Neural cell (in vitro differentiated cells): Measurements from ENCODE around the gene TNS3. TPM values are rescaled to one million over a fixed set of nuclear protein-coding genes. Genes with fewer than 3 reads are reported as not detected.

Experiments
- H2AFZ ChIP-seq: fragments of 200-600, 300-800 bp; sonication (generic), shearing (Covaris generic); 2 replicates; pipeline ENCODE4 v1.6.0; 2014; ENCODE audit warnings: low read depth, mild to moderate bottlenecking, antibody characterized with exemption, low read length, moderate library complexity
- H3F3A ChIP-seq: fragments of 200-600 bp; shearing (Covaris generic); 2 replicates; pipeline ENCODE4 v1.6.1; 2016; ENCODE audit warnings: mild to moderate bottlenecking, moderate library complexity, mixed read lengths, antibody characterized with exemption, low read length; ENCODE audit not compliant: insufficient read depth, poor library complexity, severe bottlenecking
- H3K27ac ChIP-seq: fragments of 200-600, 300-800 bp; sonication (generic), shearing (Covaris generic); 2 replicates; pipeline ENCODE4 v1.5.1; 2014; ENCODE audit warnings: mild to moderate bottlenecking, low read length, moderate library complexity
- H3K27me3 ChIP-seq: fragments of 300-800, 200-600 bp; sonication (generic), shearing (Covaris generic); 2 replicates; pipeline ENCODE4 v1.6.0; 2014; ENCODE audit warnings: mild to moderate bottlenecking, low read depth, low read length, moderate library complexity; ENCODE audit not compliant: insufficient read depth
- H3K36me3 ChIP-seq: fragments of 300-800, 200-600 bp; sonication (generic), shearing (Covaris generic); 2 replicates; pipeline ENCODE4 v1.5.1; 2014; ENCODE audit warnings: mild to moderate bottlenecking, antibody characterized with exemption, low read length, moderate library complexity; ENCODE audit not compliant: insufficient read depth
- H3K4me2 ChIP-seq: fragments of 300-800, 200-600 bp; sonication (generic), shearing (Covaris generic); 2 replicates; pipeline ENCODE4 v1.6.0; 2014; ENCODE audit warnings: mild to moderate bottlenecking, low read length
- H3K4me3 ChIP-seq: fragments of 300-800, 200-600 bp; sonication (generic), shearing (Covaris generic); 2 replicates; pipeline ENCODE4 v1.5.1; 2014; ENCODE audit warnings: mild to moderate bottlenecking, low read length, moderate library complexity
- H3K79me2 ChIP-seq: fragments of 200-600 bp; shearing (Covaris generic); replicated peaks from 2 replicates; pipeline ENCODE4 v1.6.0; 2014; ENCODE audit warnings: mild to moderate bottlenecking, low read length, moderate library complexity; ENCODE audit not compliant: insufficient read depth
- H3K9ac ChIP-seq: fragments of 300-800, 200-600 bp; sonication (generic), shearing (Covaris generic); 2 replicates; pipeline ENCODE4 v1.6.1; 2016; ENCODE audit warnings: mild to moderate bottlenecking, low read length, mixed read lengths
- H3K9me2 ChIP-seq: fragments of 200-600 bp; shearing (Covaris generic); 2 replicates; pipeline ENCODE4 v1.6.1; 2016; ENCODE audit warnings: mild to moderate bottlenecking, low read length, mixed read lengths; ENCODE audit not compliant: insufficient read depth
- H3K9me3 ChIP-seq: fragments of 200-600, 300-800 bp; sonication (generic), shearing (Covaris generic); 2 replicates; pipeline ENCODE4 v1.6.1; 2016; ENCODE audit warnings: mild to moderate bottlenecking, mixed run types, low read length, moderate library complexity, mixed read lengths
- H4K20me1 ChIP-seq: fragments of 200-600 bp; shearing (Covaris generic); 2 replicates; pipeline ENCODE4 v1.6.1; 2016; ENCODE audit warnings: mild to moderate bottlenecking, mixed run types; ENCODE audit not compliant: insufficient read depth
- EP300 ChIP-seq: fragments of 450-650 bp; conservative IDR thresholded peaks from 2 replicates; pipeline ENCODE4 v1.6.1; 2014; ENCODE audit warnings: antibody characterized with exemption, mild to moderate bottlenecking, moderate library complexity; ENCODE audit not compliant: poor library complexity, severe bottlenecking
- EZH2 ChIP-seq: fragments of 200-600, 300-800 bp; shearing (Covaris generic), sonication (generic); IDR thresholded peaks from 2 replicates; pipeline ENCODE4 v1.6.1; 2014; ENCODE audit warnings: antibody characterized with exemption, low read length, borderline replicate concordance, mild to moderate bottlenecking; ENCODE audit not compliant: insufficient read depth, poor library complexity, severe bottlenecking
- MXI1 ChIP-seq: fragments of 450-650 bp; conservative IDR thresholded peaks from 2 replicates; pipeline ENCODE4 v1.6.1; 2014; ENCODE audit warnings: antibody characterized with exemption, mild to moderate bottlenecking; ENCODE audit not compliant: poor library complexity, severe bottlenecking
- POLR2AphosphoS5 ChIP-seq: IDR thresholded peaks from 2 replicates; pipeline ENCODE4 v1.6.1; 2012
- RAD21 ChIP-seq: fragments of 450-650 bp; conservative IDR thresholded peaks from 2 replicates; pipeline ENCODE4 v1.6.1; 2014; ENCODE audit warnings: antibody characterized with exemption, mild to moderate bottlenecking, moderate library complexity
- SMC3 ChIP-seq: fragments of 450-650 bp; conservative IDR thresholded peaks from 2 replicates; pipeline ENCODE4 v1.6.1; 2014; ENCODE audit warnings: antibody characterized with exemption, mild to moderate bottlenecking, moderate library complexity; ENCODE audit not compliant: poor library complexity
- TAF1 ChIP-seq: IDR thresholded peaks from 2 replicates; pipeline ENCODE4 v1.6.1; 2012; ENCODE audit warnings: low read depth
- polyA plus RNA-seq: library from polyadenylated mRNA; depleted of rRNA; stranded (reverse); fragments of >200 nt; gene quantifications from 2 replicates; pipeline ENCODE4 v1.2.3, GENCODE V29; 2014
- TF ChIP-seq, protein P1 (sequence below): IDR thresholded peaks from 2 replicates; pipeline ENCODE4 v1.6.1; 2012; ENCODE audit warnings: borderline replicate concordance
- TF ChIP-seq, protein P2 (sequence below): fragments of 450-650 bp; IDR thresholded peaks from 2 replicates; pipeline ENCODE4 v1.5.1; 2014; ENCODE audit warnings: antibody characterized with exemption, mild to moderate bottlenecking, moderate library complexity; ENCODE audit not compliant: poor library complexity, severe bottlenecking

Gene TNS3
- polyA plus RNA-seq, 1 donor from 2014 or later, result 0.58 TPM

DNA sequence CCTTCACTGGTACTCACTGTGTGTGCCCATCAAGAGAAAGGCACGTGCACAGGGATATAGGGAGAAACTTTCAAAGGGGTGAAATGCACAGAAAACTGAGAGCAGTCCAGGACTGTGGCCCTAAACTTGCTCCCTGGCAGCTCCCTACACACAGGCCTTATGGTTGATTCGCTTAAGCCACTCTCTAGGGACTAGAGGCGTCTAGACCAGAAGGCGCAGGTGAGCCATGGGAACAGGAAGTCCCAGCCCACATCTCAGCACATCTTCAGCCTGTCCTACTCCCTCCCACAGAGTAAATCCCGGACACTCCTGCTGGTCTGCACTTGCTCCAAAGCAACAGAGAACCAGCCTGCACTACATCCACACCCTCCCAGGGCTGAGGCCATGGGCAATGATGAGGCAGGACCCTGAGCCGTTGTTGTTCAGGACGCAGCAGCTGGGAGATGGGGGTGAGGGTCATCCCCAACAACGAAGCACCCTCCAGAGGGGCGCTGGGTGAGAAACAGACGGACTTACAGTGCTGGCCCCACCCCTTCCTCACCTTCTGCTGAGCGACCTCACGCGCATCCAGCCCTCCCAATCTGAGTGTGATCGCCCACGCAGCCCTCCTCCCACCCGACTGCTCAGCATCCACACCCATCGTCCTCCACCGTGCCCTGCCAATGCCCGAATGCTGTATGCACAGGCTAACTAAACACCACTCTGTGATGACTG is 109.3 kb downstream of the TNS3 start:
- Histone ChIP-seq H3K9ac (no peak overlapping the region), H2AFZ (no peak overlapping the region), H3K79me2 (no peaks in the 10 kb centered on the region), H3K36me3 (no peaks in the 10 kb centered on the region), H3K27me3 (no peaks in the 10 kb centered on the region), H3K9me3 (no peaks in the 10 kb centered on the region), H3K4me3 (no peak overlapping the region), H3K4me2 (no peak overlapping the region), H3K9me2 (no peaks in the 10 kb centered on the region), H3K27ac (no peak overlapping the region), H3F3A (no peaks in the 10 kb centered on the region), H4K20me1 (no peaks in the 10 kb centered on the region)
- TF ChIP-seq MXI1 (no peak), POLR2AphosphoS5 (no peak), TAF1 (no peak), EP300 (no peak), SMC3 (no peak), RAD21 (no peak), EZH2 (no peak)
- TF ChIP-seq, protein P1, sequence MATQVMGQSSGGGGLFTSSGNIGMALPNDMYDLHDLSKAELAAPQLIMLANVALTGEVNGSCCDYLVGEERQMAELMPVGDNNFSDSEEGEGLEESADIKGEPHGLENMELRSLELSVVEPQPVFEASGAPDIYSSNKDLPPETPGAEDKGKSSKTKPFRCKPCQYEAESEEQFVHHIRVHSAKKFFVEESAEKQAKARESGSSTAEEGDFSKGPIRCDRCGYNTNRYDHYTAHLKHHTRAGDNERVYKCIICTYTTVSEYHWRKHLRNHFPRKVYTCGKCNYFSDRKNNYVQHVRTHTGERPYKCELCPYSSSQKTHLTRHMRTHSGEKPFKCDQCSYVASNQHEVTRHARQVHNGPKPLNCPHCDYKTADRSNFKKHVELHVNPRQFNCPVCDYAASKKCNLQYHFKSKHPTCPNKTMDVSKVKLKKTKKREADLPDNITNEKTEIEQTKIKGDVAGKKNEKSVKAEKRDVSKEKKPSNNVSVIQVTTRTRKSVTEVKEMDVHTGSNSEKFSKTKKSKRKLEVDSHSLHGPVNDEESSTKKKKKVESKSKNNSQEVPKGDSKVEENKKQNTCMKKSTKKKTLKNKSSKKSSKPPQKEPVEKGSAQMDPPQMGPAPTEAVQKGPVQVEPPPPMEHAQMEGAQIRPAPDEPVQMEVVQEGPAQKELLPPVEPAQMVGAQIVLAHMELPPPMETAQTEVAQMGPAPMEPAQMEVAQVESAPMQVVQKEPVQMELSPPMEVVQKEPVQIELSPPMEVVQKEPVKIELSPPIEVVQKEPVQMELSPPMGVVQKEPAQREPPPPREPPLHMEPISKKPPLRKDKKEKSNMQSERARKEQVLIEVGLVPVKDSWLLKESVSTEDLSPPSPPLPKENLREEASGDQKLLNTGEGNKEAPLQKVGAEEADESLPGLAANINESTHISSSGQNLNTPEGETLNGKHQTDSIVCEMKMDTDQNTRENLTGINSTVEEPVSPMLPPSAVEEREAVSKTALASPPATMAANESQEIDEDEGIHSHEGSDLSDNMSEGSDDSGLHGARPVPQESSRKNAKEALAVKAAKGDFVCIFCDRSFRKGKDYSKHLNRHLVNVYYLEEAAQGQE, result no peak
- TF ChIP-seq, protein P2, sequence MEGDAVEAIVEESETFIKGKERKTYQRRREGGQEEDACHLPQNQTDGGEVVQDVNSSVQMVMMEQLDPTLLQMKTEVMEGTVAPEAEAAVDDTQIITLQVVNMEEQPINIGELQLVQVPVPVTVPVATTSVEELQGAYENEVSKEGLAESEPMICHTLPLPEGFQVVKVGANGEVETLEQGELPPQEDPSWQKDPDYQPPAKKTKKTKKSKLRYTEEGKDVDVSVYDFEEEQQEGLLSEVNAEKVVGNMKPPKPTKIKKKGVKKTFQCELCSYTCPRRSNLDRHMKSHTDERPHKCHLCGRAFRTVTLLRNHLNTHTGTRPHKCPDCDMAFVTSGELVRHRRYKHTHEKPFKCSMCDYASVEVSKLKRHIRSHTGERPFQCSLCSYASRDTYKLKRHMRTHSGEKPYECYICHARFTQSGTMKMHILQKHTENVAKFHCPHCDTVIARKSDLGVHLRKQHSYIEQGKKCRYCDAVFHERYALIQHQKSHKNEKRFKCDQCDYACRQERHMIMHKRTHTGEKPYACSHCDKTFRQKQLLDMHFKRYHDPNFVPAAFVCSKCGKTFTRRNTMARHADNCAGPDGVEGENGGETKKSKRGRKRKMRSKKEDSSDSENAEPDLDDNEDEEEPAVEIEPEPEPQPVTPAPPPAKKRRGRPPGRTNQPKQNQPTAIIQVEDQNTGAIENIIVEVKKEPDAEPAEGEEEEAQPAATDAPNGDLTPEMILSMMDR, result no peak

- H3K4me2 ChIP-seq, result no peak overlapping the region
- H3F3A ChIP-seq, result no peaks in the 10 kb centered on the region
- no peak overlapping the region for H3K9ac ChIP-seq
- no peaks in the 10 kb centered on the region for H3K79me2 ChIP-seq
- no peaks in the 10 kb centered on the region for H3K36me3 ChIP-seq
- H3K9me3 ChIP-seq, result no peaks in the 10 kb centered on the region
- H3K9me2 ChIP-seq, result no peaks in the 10 kb centered on the region
- no peak overlapping the region for H2AFZ ChIP-seq
- no peak for TF ChIP-seq POLR2AphosphoS5
- TF ChIP-seq, protein P1, result no peak
- no peak for TF ChIP-seq EZH2
- TF ChIP-seq RAD21, result no peak
- TF ChIP-seq SMC3, result no peak
- TF ChIP-seq, protein P2, result no peak
- TF ChIP-seq MXI1, result no peak
- no peak for TF ChIP-seq TAF1
- TF ChIP-seq EP300, result no peak
- no peak overlapping the region for H3K4me3 ChIP-seq
- H3K27me3 ChIP-seq, result no peaks in the 10 kb centered on the region
- no peak overlapping the region for H3K27ac ChIP-seq
- no peaks in the 10 kb centered on the region for H4K20me1 ChIP-seq
Observed at GRCh38 chr7:47471831-47472230, 110.1 kb downstream of the TNS3 start.
